ENCODE measurements around the gene ADAMTS4.
A peak's percentile ranks its signal among the peaks of the same experiment; 100 is the strongest.

Gene ADAMTS4

GRCh38 chr1:161220002-161220401 lies 21.1 kb upstream of the ADAMTS4 start:
- no peak for DNase-seq

GRCh38 chr1:161219078-161219892 lies 20.4 kb upstream of the ADAMTS4 start:
- no peak for DNase-seq

- DNase-seq, result no peak
These were observed 19.6 kb upstream of the ADAMTS4 start for GRCh38 chr1:161218301-161219077.

GRCh38 chr1:161217831-161218230 lies 19.0 kb upstream of the ADAMTS4 start:
- DNase-seq, result no peak

GRCh38 chr1:161216945-161217712 lies 18.3 kb upstream of the ADAMTS4 start:
- DNase-seq, result peak in 2 of 51 donors; percentile 3 to 5

- peak in 10 of 51 donors; percentile 8 to 22 (median 16) for DNase-seq
These were observed 16.2 kb upstream of the ADAMTS4 start, which contains the start of gene FCER1G for GRCh38 chr1:161215076-161215475. TSS of gene FCER1G (plus strand) at chr1:161215295. CDS start at chr1:161215322, 27 bp downstream.

GRCh38 chr1:161214369-161214768 lies 15.5 kb upstream of the ADAMTS4 start:
- DNase-seq, result no peak

GRCh38 chr1:161209790-161210409 lies 11.0 kb upstream of the ADAMTS4 start:
- peak in 42 of 51 donors; percentile 10 to 77 (median 52) for DNase-seq

- DNase-seq, result peak in 1 of 51 donors; percentile 3
These were observed 8.3 kb upstream of the ADAMTS4 start for GRCh38 chr1:161207173-161207572.

- no peak for DNase-seq
These were observed 7.7 kb upstream of the ADAMTS4 start for GRCh38 chr1:161206411-161207140.

- peak; percentile 43 to 99 (median 96) for DNase-seq
These were observed 3.2 kb upstream of the ADAMTS4 start, which contains the start of gene NDUFS2 for GRCh38 chr1:161201836-161202712. TSS of gene NDUFS2 (plus strand) at chr1:161202367. CDS start at chr1:161202386, 19 bp downstream.

- peak in 21 of 51 donors; percentile 16 to 83 (median 53) for DNase-seq
These were observed 2.4 kb upstream of the ADAMTS4 start for GRCh38 chr1:161200992-161201835.

GRCh38 chr1:161200421-161200991 lies 1.7 kb upstream of the ADAMTS4 start:
- peak in 40 of 51 donors; percentile 33 to 89 (median 65) for DNase-seq

GRCh38 chr1:161199506-161200139 lies 769 bp upstream of the ADAMTS4 start:
- DNase-seq, result peak in 8 of 51 donors; percentile 10 to 77 (median 26)

GRCh38 chr1:161198194-161198896 lies 509 bp downstream of the ADAMTS4 start:
- peak in 31 of 51 donors; percentile 15 to 70 (median 41) for DNase-seq

GRCh38 chr1:161197560-161198193 lies 1.2 kb downstream of the ADAMTS4 start:
- DNase-seq, result peak in 1 of 51 donors; percentile 6
